Astrocyte (in vitro differentiated cells and primary cell): ENCODE data around the gene CMIP. TPM values are rescaled to one million over a fixed set of nuclear protein-coding genes. Genes with fewer than 3 reads are reported as not detected.
A peak's percentile ranks its signal among the peaks of the same experiment; 100 is the strongest.

Source experiments
- DNase-seq: peaks from one replicate; pipeline ENCODE4 v3.0.0-alpha.2; 2010; ENCODE audit warnings: low read depth
- FAIRE-seq: peaks from 2 replicates; lab custom pipeline; 2011; peaks lifted over from hg19 to GRCh38; lab: Jason Lieb, UNC
- H2AFZ ChIP-seq: 2 replicates; pipeline ENCODE4 v1.6.0; 2012; ENCODE audit warnings: low read depth, low read length, inconsistent platforms
- H3K27ac ChIP-seq: 2 replicates; pipeline ENCODE4 v1.5.1; 2011; ENCODE audit warnings: low read depth, low read length, inconsistent platforms
- H3K27me3 ChIP-seq: 2 replicates; pipeline ENCODE4 v1.6.0; 2011; ENCODE audit warnings: low read length, inconsistent platforms; ENCODE audit not compliant: insufficient read depth
- H3K36me3 ChIP-seq: 2 replicates; pipeline ENCODE4 v1.5.1; 2011; ENCODE audit warnings: low read length, inconsistent platforms; ENCODE audit not compliant: insufficient read depth
- H3K4me1 ChIP-seq: 2 replicates; pipeline ENCODE4 v1.5.1; 2011; ENCODE audit warnings: low read length, inconsistent platforms; ENCODE audit not compliant: insufficient read depth
- H3K4me2 ChIP-seq: 2 replicates; pipeline ENCODE4 v1.6.0; 2012; ENCODE audit warnings: low read length, inconsistent platforms
- H3K4me3 ChIP-seq: 2 replicates; pipeline ENCODE4 v1.5.1; 2011; ENCODE audit warnings: low read depth, mild to moderate bottlenecking, low read length, inconsistent platforms; ENCODE audit not compliant: insufficient read depth
- H3K79me2 ChIP-seq: 2 replicates; pipeline ENCODE4 v1.6.0; 2012; ENCODE audit warnings: mild to moderate bottlenecking, low read length, inconsistent platforms; ENCODE audit not compliant: insufficient read depth
- H3K9ac ChIP-seq: 2 replicates; pipeline ENCODE4 v1.6.0; 2012; ENCODE audit warnings: mild to moderate bottlenecking, low read length, inconsistent platforms
- H3K9me3 ChIP-seq: 2 replicates; pipeline ENCODE4 v1.5.1; 2012; ENCODE audit warnings: low read depth, mild to moderate bottlenecking, low read length, inconsistent platforms; ENCODE audit not compliant: insufficient read depth
- H4K20me1 ChIP-seq: 2 replicates; pipeline ENCODE4 v1.6.0; 2012; ENCODE audit warnings: low read length, inconsistent platforms; ENCODE audit not compliant: insufficient read depth
- H3K27ac Mint-ChIP-seq: one replicate; pipeline ENCODE4 v1.8.0; 2021; ENCODE audit warnings: mild to moderate bottlenecking, mixed read lengths; ENCODE audit not compliant: unreplicated experiment
- H3K27me3 Mint-ChIP-seq: one replicate; pipeline ENCODE4 v1.8.0; 2021; ENCODE audit warnings: low read depth, mixed read lengths; ENCODE audit not compliant: unreplicated experiment
- H3K36me3 Mint-ChIP-seq: one replicate; pipeline ENCODE4 v1.8.0; 2021; ENCODE audit warnings: low read depth, mixed read lengths; ENCODE audit not compliant: unreplicated experiment
- H3K4me1 Mint-ChIP-seq: one replicate; pipeline ENCODE4 v1.8.0; 2021; ENCODE audit warnings: low read depth, mixed read lengths; ENCODE audit not compliant: unreplicated experiment
- H3K4me3 Mint-ChIP-seq: one replicate; pipeline ENCODE4 v1.8.0; 2021; ENCODE audit warnings: mild to moderate bottlenecking, moderate library complexity, mixed read lengths; ENCODE audit not compliant: unreplicated experiment
- H3K9me3 Mint-ChIP-seq: one replicate; pipeline ENCODE4 v1.8.0; 2021; ENCODE audit warnings: mild to moderate bottlenecking, mixed read lengths; ENCODE audit not compliant: unreplicated experiment
- EZH2 ChIP-seq: IDR thresholded peaks from 2 replicates; pipeline ENCODE4 v1.6.1; 2012; ENCODE audit warnings: mild to moderate bottlenecking, low read length, inconsistent platforms; ENCODE audit not compliant: insufficient read depth
- total RNA-seq: library from RNA; stranded (reverse); gene quantifications from 2 replicates; pipeline ENCODE4 v1.2.1, GENCODE V29; 2021
- TF ChIP-seq, protein P1 (sequence below): IDR thresholded peaks from 2 replicates; pipeline ENCODE4 v1.5.1; 2011; ENCODE audit warnings: low read depth, mild to moderate bottlenecking, inconsistent platforms, low read length, moderate library complexity; ENCODE audit not compliant: insufficient read depth

CMIP gene
- total RNA-seq, 1 donor from 2014 or later: 71.5 TPM

DNA sequence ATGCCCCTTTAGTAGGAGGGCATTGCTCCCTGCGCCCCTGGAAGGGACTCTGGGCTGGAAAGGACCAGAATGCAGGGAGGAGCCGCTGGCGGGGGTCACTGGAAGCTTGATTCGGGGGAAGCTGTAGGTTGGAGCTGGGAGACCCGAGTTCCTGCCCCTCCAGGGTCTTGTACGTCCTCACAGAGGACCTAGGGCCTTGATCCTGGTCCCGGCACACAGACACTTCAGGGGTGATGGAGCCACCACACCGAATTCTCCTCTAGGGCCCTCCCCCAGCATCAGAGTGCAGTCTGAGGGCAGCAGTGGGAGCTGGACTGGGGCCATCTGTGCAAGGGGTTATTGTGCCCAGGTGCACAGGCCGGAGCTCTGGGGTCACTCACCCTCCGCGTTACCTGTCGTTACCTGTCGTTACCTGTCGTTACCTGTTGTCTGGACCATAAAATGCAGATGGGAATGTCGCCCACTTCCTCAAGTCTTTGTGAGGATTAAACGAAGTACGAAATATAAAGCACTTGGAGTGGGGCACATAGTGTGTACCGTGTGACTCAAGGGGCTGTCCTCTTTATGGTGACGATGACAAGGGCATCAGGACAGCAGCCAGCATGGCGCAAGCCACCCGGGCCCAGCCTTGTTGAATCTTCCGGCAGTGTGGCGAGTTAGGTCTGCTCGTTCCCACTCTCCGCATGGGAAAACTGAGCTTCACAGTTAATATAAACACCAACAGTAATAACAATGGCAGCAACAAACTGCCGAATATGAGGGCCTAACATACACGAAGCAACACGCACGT is 48.6 kb downstream of the CMIP start:
- Mint-ChIP-seq H3K4me3 (no peak overlapping the region), H3K4me1 (peaks cover 25% of the 10 kb centered on the region), H3K27me3 (no peaks in the 10 kb centered on the region), H3K9me3 (peaks cover 2% of the 10 kb centered on the region), H3K36me3 (peaks cover 9% of the 10 kb centered on the region), H3K27ac (no peak overlapping the region)
- Histone ChIP-seq H3K9me3 (no peaks in the 10 kb centered on the region), H2AFZ (no peak overlapping the region), H3K79me2 (peaks cover 90% of the 10 kb centered on the region), H3K4me2 (peak overlapping the region; percentile 24), H3K9ac (peak overlapping the region; percentile 59), H3K27me3 (no peaks in the 10 kb centered on the region), H3K36me3 (no peaks in the 10 kb centered on the region), H4K20me1 (peaks cover 95% of the 10 kb centered on the region), H3K4me3 (no peak overlapping the region), H3K4me1 (peaks cover 30% of the 10 kb centered on the region), H3K27ac (peak overlapping the region; percentile 51)
- DNase-seq (no peak), FAIRE-seq (no peak)
- TF ChIP-seq, protein P1, sequence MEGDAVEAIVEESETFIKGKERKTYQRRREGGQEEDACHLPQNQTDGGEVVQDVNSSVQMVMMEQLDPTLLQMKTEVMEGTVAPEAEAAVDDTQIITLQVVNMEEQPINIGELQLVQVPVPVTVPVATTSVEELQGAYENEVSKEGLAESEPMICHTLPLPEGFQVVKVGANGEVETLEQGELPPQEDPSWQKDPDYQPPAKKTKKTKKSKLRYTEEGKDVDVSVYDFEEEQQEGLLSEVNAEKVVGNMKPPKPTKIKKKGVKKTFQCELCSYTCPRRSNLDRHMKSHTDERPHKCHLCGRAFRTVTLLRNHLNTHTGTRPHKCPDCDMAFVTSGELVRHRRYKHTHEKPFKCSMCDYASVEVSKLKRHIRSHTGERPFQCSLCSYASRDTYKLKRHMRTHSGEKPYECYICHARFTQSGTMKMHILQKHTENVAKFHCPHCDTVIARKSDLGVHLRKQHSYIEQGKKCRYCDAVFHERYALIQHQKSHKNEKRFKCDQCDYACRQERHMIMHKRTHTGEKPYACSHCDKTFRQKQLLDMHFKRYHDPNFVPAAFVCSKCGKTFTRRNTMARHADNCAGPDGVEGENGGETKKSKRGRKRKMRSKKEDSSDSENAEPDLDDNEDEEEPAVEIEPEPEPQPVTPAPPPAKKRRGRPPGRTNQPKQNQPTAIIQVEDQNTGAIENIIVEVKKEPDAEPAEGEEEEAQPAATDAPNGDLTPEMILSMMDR: no peak
- TF ChIP-seq EZH2: no peak

DNA sequence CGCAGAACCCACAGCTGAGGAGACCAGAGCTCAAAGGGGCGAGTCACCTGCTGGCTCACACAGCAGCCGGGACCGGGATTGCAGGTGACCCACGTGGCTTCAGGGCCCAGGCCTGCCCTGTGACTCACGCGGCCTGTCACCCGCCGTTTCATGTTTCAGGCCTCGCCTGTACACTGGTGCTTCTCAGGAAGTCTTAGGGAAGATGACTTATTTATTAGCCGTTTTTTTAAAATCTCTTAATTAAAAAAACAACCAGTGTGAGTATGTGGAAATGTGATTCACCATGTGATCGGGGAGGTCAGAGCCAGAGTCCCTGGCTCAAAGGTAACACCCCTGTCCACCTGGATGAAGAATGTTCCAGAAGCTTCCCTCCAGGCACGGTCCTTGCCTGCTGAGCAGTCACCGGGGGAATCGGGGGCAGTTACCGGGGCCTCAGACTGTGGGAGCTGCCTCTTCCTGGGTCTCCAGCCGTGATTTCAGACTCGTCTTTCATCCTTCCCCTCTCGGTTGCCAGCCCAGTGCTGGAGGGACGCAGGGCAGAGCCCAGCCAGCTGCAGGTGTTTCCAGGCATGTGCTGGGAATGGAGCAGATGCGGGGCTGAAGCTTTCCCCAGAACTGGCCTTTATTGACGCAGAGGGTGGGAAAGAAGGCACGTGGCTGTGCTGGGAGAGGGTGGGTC is 49.3 kb downstream of the CMIP start:
- peaks cover 2% of the 10 kb centered on the region for H3K9me3 Mint-ChIP-seq
- peaks cover 13% of the 10 kb centered on the region for H3K36me3 Mint-ChIP-seq
- Histone ChIP-seq H3K4me1 (peaks cover 30% of the 10 kb centered on the region), H3K9ac (peak overlapping the region; percentile 26), H3K36me3 (no peaks in the 10 kb centered on the region), H3K27ac (peak overlapping the region; percentile 51), H3K27me3 (no peaks in the 10 kb centered on the region), H3K4me3 (no peak overlapping the region), H3K9me3 (no peaks in the 10 kb centered on the region), H4K20me1 (peaks cover 95% of the 10 kb centered on the region), H3K79me2 (peaks cover 90% of the 10 kb centered on the region), H2AFZ (no peak overlapping the region), H3K4me2 (peak overlapping the region; percentile 24)
- no peak overlapping the region for H3K4me3 Mint-ChIP-seq
- TF ChIP-seq, protein P1: no peak
- TF ChIP-seq EZH2: no peak
- H3K27me3 Mint-ChIP-seq: no peaks in the 10 kb centered on the region
- H3K4me1 Mint-ChIP-seq: peaks cover 22% of the 10 kb centered on the region
- peak overlapping the region; percentile 53 for H3K27ac Mint-ChIP-seq
- no peak for FAIRE-seq
- peak; percentile 80 for DNase-seq

DNA sequence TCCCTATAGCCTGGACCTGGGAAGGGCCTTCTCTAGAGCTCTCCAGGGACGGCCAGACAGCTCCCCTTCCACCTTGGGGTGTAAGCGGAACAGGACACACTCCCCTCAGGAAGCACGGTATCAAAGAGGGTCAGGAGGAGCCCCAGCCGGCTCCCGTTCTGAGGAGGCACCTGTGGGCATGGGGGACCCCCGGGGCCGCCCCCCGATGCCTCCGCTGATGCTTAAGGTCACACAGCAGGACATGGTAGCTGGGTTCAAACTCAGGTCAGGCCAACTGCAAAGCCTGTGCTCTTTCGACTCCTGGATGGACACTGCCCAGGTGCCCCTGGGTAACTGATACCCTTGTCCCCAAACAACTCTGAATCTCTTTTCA is 49.8 kb downstream of the CMIP start:
- Mint-ChIP-seq H3K4me3 (no peak overlapping the region), H3K27ac (no peak overlapping the region), H3K36me3 (peaks cover 13% of the 10 kb centered on the region), H3K27me3 (no peaks in the 10 kb centered on the region), H3K9me3 (peaks cover 2% of the 10 kb centered on the region), H3K4me1 (peaks cover 24% of the 10 kb centered on the region)
- H3K36me3 ChIP-seq: no peaks in the 10 kb centered on the region
- H3K4me2 ChIP-seq: peak overlapping the region; percentile 24
- DNase-seq: no peak
- H2AFZ ChIP-seq: no peak overlapping the region
- H3K27me3 ChIP-seq: no peaks in the 10 kb centered on the region
- TF ChIP-seq EZH2: no peak
- TF ChIP-seq, protein P1: no peak
- FAIRE-seq: no peak
- peaks cover 95% of the 10 kb centered on the region for H4K20me1 ChIP-seq
- no peak overlapping the region for H3K27ac ChIP-seq
- H3K9me3 ChIP-seq: no peaks in the 10 kb centered on the region
- peaks cover 30% of the 10 kb centered on the region for H3K4me1 ChIP-seq
- H3K4me3 ChIP-seq: no peak overlapping the region
- peak overlapping the region; percentile 26 for H3K9ac ChIP-seq
- peaks cover 90% of the 10 kb centered on the region for H3K79me2 ChIP-seq
